Heart left ventricle (tissue), 13 donors: ENCODE data around the gene RSPRY1.

ENCODE experiments used
- POLR2A ChIP-seq, 2 donors: fragments of 450-650 bp; IDR thresholded peaks; one replicate each; pipeline ENCODE4 v1.6.1; 2017; ENCODE audit warnings: antibody characterized with exemption in 2 of 2, mild to moderate bottlenecking in 2 of 2, moderate library complexity in 2 of 2
- TF ChIP-seq, protein P1 (sequence below), 12 donors: fragments of 200-600 bp; sonication (generic) in 4 of 12; IDR thresholded peaks; one replicate each; pipeline versions ENCODE4 v1.5.0 to v1.8.0; 2018 to 2022; ENCODE audit warnings: antibody characterized with exemption in 12 of 12, mild to moderate bottlenecking in 5 of 12
- donor health status: ischemic (EF 13 %, LVEDD 7.1; RV severe dilation, severe dysfunction).
- donor health status: DM: no; HTN: yes; CAD: no.
- donor health status: DM: no; HTN: no; CAD: no.
- donor health status: ischemic (EF 25% LVEDD 6.9; RV normal size, moderate dysfunction).
- donor health status: ischemic (EF 25% LVEDD 5.7; RV mildly dilated, moderate dysfunction).
- donor health status: ischemic (EF 35%, LVEDD 5.7; RV mildly dilated, moderate dysfunction).
- donor health status: nonischemic (EF 11% LVEDD 7.7; RV severe dilation, severe dysfunction).
- donor health status: DM: yes; HTN: yes; CAD: no.
- donor health status: PGD.
- donor health status: ischemic (EF 29% LVEDD 5.4; RV normal size, mild dysfunction).
- donor health status: nonischemic (EF 23%, LVEDD 6.1; RV moderate dilation, normal function).

DNA sequence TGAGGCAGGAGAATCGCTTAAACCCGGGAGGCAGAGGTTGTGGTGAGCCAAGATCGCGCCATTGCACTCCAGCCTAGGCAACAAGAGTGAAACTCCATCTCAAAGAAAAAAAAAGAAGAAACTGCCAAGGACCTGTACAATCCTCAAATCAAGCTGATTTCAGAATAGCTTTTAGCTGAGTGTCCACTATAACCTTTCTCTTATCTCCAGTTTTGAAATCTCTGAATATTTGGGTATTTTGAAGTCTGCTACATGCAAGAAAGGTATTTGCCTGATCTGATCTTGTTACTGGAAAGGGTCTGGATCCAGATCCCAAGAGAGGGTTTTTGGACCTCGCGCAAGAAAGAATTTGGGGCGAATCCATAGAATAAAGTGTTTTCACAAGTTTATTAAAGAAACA lies 39.8 kb downstream of the RSPRY1 start:
- no peak for TF ChIP-seq POLR2A (IDR thresholded peaks at IDR 0.05)
- TF ChIP-seq, protein P1, sequence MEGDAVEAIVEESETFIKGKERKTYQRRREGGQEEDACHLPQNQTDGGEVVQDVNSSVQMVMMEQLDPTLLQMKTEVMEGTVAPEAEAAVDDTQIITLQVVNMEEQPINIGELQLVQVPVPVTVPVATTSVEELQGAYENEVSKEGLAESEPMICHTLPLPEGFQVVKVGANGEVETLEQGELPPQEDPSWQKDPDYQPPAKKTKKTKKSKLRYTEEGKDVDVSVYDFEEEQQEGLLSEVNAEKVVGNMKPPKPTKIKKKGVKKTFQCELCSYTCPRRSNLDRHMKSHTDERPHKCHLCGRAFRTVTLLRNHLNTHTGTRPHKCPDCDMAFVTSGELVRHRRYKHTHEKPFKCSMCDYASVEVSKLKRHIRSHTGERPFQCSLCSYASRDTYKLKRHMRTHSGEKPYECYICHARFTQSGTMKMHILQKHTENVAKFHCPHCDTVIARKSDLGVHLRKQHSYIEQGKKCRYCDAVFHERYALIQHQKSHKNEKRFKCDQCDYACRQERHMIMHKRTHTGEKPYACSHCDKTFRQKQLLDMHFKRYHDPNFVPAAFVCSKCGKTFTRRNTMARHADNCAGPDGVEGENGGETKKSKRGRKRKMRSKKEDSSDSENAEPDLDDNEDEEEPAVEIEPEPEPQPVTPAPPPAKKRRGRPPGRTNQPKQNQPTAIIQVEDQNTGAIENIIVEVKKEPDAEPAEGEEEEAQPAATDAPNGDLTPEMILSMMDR (IDR thresholded peaks at IDR 0.05), result no peak
